Activated naive CD4-positive, alpha-beta T cell treated with anti-CD3 and anti-CD28 coated beads, Interleukin-2, amount 10 ng/mL, durations not matched to agents 7 days and 5 days (primary cell): ENCODE results near the gene BSND.
A peak's percentile ranks its signal among the peaks of the same experiment; 100 is the strongest.
"Not testable (repeated sequence)": the region's sequence is repeated elsewhere in the genome, so short reads cannot be mapped to it uniquely, and the experiment has no call there.

Experiments
- CTCF ChIA-PET: fragments of 350-600 bp; sonication (Branson Sonifier 250); formaldehyde crosslinking; loops from one replicate; lab custom pipeline; 2021; ENCODE audit warnings: antibody characterized with exemption; lab: Charles Lee
- DNase-seq: peaks from one replicate; pipeline ENCODE4 v3.0.0-alpha.2; 2020
- H3K27ac Mint-ChIP-seq: one replicate; pipeline ENCODE4 v1.8.0; 2021; ENCODE audit warnings: mild to moderate bottlenecking, moderate library complexity, mixed read lengths
- H3K27me3 Mint-ChIP-seq: one replicate; pipeline ENCODE4 v1.8.0; 2021; ENCODE audit warnings: mild to moderate bottlenecking, mixed read lengths
- H3K36me3 Mint-ChIP-seq: one replicate; pipeline ENCODE4 v1.8.0; 2021; ENCODE audit warnings: mixed read lengths
- H3K4me1 Mint-ChIP-seq: one replicate; pipeline ENCODE4 v1.8.0; 2021; ENCODE audit warnings: mixed read lengths
- H3K4me3 Mint-ChIP-seq: one replicate; pipeline ENCODE4 v1.8.0; 2021; ENCODE audit warnings: mild to moderate bottlenecking, moderate library complexity, mixed read lengths
- H3K9me3 Mint-ChIP-seq: one replicate; pipeline ENCODE4 v1.8.0; 2021; ENCODE audit warnings: mixed read lengths

Gene BSND

DNA sequence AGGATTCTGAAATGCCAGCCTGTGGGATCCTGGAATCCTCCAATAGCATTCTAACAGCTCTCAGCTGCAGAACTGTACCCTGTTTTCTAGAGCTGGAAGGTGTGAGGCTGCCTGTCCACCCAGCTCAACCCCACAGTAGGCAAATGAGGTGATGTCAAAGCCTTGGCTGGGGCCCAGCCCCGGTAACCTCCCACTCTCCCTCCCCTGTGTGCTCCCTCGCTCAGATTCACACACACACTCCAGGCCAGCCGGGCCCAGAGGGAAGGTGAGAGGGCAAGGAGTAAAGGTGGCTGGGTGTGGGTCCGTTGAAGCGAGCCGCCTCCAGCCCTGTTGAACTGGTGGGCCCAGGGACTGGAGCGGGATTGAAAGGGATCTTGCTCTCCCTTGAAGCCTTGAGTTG is at the start of gene BSND:
TSS of gene BSND (plus strand) at position 257 of the 400 bp plus-strand sequence. CDS start 254 bp downstream, outside the sequence.
- no peak within 1 kb of the TSS for H3K4me3 Mint-ChIP-seq
- no peak within 1 kb of the TSS for H3K27ac Mint-ChIP-seq
- H3K36me3 Mint-ChIP-seq: no peaks in the 10 kb centered on the region
- H3K9me3 Mint-ChIP-seq: no peaks in the 10 kb centered on the region
- H3K27me3 Mint-ChIP-seq: peaks cover 61% of the 10 kb centered on the region
- peaks cover 29% of the 10 kb centered on the region for H3K4me1 Mint-ChIP-seq
- DNase-seq: no peak
- CTCF ChIA-PET: interaction anchor here (4.8 to 5.5 kb wide), 2 partner anchors 48 to 52 kb away, joined by 79 to 95 read pairs; no protein-coding TSS in a partner anchor

DNA sequence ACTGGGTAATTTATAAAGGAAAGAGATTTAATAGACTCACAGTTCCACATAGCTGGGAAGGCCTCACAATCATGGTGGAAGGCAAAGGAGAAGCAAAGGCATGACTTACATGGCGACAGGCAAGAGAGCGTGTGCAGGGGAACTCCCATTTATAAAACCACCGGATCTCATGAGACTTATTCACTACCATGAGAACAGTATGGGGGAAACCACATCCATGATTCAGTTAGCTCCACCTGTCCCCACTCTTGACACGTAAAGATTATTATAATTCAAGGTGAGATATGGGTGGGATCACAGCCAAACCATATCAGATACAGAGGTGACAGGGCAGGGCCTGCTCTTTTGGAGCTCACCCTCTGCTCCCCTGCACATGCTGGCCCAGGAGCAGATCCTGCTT is 49.7 kb upstream of the BSND start:
- Mint-ChIP-seq H3K4me1 (peaks cover 19% of the 10 kb centered on the region), H3K4me3 (no peak overlapping the region), H3K36me3 (no peaks in the 10 kb centered on the region), H3K27me3 (peaks cover 26% of the 10 kb centered on the region), H3K27ac (no peak overlapping the region), H3K9me3 (no peaks in the 10 kb centered on the region)
- no peak for DNase-seq
- CTCF ChIA-PET: interaction anchor here (1.0 to 3.8 kb wide), 5 partner anchors 9 to 73 kb away, joined by 3 to 79 read pairs (median 12); partner anchors contain the start of gene BSND

DNA sequence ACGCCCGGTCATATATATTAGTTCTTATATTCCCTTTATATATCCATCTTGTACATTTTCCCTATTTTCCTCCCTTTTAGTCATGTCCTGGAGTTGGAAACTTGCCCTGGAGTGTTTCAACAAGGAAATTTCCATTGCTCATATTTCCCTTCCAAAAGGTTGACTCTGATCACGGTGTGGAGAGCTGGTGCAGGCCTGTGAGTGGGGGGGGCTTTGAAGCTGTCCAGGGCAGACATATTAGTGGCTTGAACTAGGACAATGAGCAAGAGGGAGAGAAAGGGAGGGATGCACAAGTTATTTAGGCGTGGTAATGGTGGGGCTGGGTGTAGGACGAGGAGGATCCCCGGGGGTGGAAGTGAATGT is 48.7 kb upstream of the BSND start:
- Mint-ChIP-seq H3K27ac (no peak overlapping the region), H3K36me3 (no peaks in the 10 kb centered on the region), H3K27me3 (peaks cover 30% of the 10 kb centered on the region), H3K4me3 (no peak overlapping the region), H3K4me1 (peaks cover 19% of the 10 kb centered on the region), H3K9me3 (no peaks in the 10 kb centered on the region)
- DNase-seq: no peak
- CTCF ChIA-PET: interaction anchor here (0.9 to 3.8 kb wide), 14 partner anchors 10 to 72 kb away, joined by 3 to 79 read pairs (median 4); partner anchors contain the start of gene BSND

GRCh38 chr1:54950369-54951163 is 48.2 kb upstream of the BSND start:
- Mint-ChIP-seq H3K36me3 (no peaks in the 10 kb centered on the region), H3K4me1 (peaks cover 14% of the 10 kb centered on the region), H3K27me3 (peaks cover 28% of the 10 kb centered on the region), H3K9me3 (no peaks in the 10 kb centered on the region), H3K27ac (no peak overlapping the region), H3K4me3 (no peak overlapping the region)
- peak; percentile 66 for DNase-seq
- CTCF ChIA-PET: interaction anchor here (0.7 to 3.8 kb wide), 15 partner anchors 10 to 387 kb away, joined by 3 to 79 read pairs (median 4); partner anchors contain the start of gene BSND

- no peaks in the 10 kb centered on the region for H3K36me3 Mint-ChIP-seq
- H3K27me3 Mint-ChIP-seq: peaks cover 21% of the 10 kb centered on the region
- CTCF ChIA-PET: interaction anchor here (0.6 to 3.8 kb wide), 6 partner anchors 17 to 386 kb away, joined by 3 to 79 read pairs (median 8); partner anchors contain the start of gene BSND
- no peak for DNase-seq
- H3K27ac Mint-ChIP-seq: no peak overlapping the region
- peaks cover 11% of the 10 kb centered on the region for H3K4me1 Mint-ChIP-seq
- H3K9me3 Mint-ChIP-seq: no peaks in the 10 kb centered on the region
- H3K4me3 Mint-ChIP-seq: no peak overlapping the region
These were observed 46.9 kb upstream of the BSND start for GRCh38 chr1:54951810-54952226.

DNA sequence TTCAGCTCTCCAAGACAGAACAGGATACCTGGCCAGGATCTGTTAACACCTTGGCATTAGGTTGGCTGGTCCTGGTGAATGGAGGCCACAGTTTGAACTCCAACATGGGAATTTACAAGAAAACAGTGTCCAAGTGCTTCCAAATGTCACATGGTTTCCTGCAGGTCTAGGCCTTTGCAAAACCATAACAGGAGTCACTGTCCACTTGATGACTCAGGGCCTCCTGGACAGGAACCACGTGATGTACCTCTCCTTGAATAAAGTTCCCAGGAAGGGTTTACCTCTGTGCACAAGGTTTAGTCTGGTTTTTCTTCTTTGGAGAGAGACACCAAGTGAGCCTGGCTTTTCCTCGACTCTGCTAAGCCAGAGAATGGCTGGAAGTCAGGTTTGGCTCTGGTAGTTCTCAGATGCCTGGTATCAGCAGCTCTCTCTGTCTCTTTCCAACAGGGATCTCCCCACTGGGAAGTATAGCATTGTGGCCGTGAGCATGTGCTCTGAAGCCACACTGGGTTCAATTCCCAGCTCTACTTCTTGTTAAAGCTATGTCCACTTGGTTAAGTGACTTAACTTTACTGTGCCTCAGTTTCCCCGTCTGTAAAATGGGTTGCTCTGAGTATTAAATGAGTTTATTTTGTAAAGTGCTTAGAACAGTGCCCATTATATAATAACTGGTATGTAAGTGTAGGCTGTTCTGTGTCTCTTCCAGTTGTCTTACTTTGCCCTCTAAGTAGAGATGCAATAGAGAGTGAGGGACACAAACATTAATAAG is 45.6 kb upstream of the BSND start:
- Mint-ChIP-seq H3K27ac (no peak overlapping the region), H3K4me3 (no peak overlapping the region), H3K36me3 (no peaks in the 10 kb centered on the region), H3K4me1 (peaks cover 11% of the 10 kb centered on the region), H3K27me3 (peaks cover 21% of the 10 kb centered on the region), H3K9me3 (peaks cover 7% of the 10 kb centered on the region)
- CTCF ChIA-PET: interaction anchor here (1.0 to 1.4 kb wide), 2 partner anchors 43 to 69 kb away, joined by 3 to 7 read pairs; no protein-coding TSS in a partner anchor
- no peak for DNase-seq

- H3K4me1 Mint-ChIP-seq: peaks cover 11% of the 10 kb centered on the region
These were observed 44.9 kb upstream of the BSND start for GRCh38 chr1:54953846-54954245.

DNA sequence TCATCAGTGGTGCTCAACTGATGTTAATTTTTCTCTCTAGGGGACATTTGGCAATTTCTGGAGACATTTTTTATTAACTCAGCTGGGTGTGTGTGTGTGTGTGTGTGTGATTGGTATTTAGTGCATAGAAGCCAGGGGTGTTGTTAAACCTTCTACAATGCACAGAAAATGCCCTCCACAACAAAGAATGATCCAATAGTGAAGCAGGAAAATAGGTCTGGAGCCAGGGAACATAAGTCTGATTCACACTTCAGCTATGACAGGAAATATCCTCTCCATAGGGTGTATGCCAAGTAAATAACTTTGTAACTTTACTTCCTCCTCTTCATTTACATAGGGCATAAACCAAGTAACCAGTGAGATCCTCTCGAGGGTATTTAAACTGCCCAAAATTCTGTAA is 43.4 kb upstream of the BSND start:
- H3K27me3 Mint-ChIP-seq: peaks cover 22% of the 10 kb centered on the region
- no peaks in the 10 kb centered on the region for H3K36me3 Mint-ChIP-seq
- CTCF ChIA-PET: interaction anchor here (3.0 kb wide), 1 partner anchor 9 kb away, joined by 17 read pairs; no protein-coding TSS in a partner anchor
- no peak for DNase-seq
- H3K27ac Mint-ChIP-seq: no peak overlapping the region
- peaks cover 9% of the 10 kb centered on the region for H3K9me3 Mint-ChIP-seq
- peaks cover 6% of the 10 kb centered on the region for H3K4me1 Mint-ChIP-seq
- no peak overlapping the region for H3K4me3 Mint-ChIP-seq

More at GRCh38 chr1:54953846-54954245, 44.9 kb upstream of the BSND start:
- Mint-ChIP-seq H3K4me3 (no peak overlapping the region), H3K9me3 (peaks cover 8% of the 10 kb centered on the region), H3K36me3 (no peaks in the 10 kb centered on the region), H3K27ac (no peak overlapping the region), H3K27me3 (peaks cover 21% of the 10 kb centered on the region)
- CTCF ChIA-PET: interaction anchor here (1.0 to 1.4 kb wide), 2 partner anchors 42 to 68 kb away, joined by 3 to 7 read pairs; no protein-coding TSS in a partner anchor
- no peak for DNase-seq

- Mint-ChIP-seq H3K9me3 (peaks cover 9% of the 10 kb centered on the region), H3K4me1 (no peaks in the 10 kb centered on the region), H3K27ac (no peak overlapping the region), H3K36me3 (no peaks in the 10 kb centered on the region), H3K4me3 (no peak overlapping the region), H3K27me3 (peaks cover 17% of the 10 kb centered on the region)
- CTCF ChIA-PET: interaction anchor here (2.2 to 3.0 kb wide), 2 partner anchors 10 to 40 kb away, joined by 9 to 17 read pairs; no protein-coding TSS in a partner anchor
- DNase-seq: no peak
These were observed 42.0 kb upstream of the BSND start for GRCh38 chr1:54956726-54957125.

DNA sequence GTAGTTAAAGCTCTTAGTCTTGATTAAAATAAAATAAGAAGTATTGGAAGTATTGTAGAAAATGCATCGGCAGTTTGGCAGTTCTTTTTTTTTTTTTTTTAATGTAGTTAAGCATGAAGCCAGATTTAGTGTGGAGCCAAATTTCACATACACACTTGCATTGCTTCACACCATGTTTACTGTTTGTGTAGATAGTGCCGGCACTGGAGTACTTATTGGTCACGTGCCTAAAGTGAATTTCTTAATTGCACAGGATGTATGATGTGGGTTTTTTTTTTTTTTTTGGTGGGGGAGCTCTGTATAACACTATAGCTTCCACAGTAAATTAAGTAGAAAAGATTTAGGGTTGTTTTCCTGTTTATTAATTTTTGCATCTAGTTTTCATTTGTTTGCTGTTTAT is 39.5 kb upstream of the BSND start:
- DNase-seq: no peak
- CTCF ChIA-PET: interaction anchor here (1.0 kb wide), 1 partner anchor 12 kb away, joined by 5 read pairs; no protein-coding TSS in a partner anchor
- Mint-ChIP-seq H3K9me3 (peaks cover 9% of the 10 kb centered on the region), H3K27me3 (peaks cover 18% of the 10 kb centered on the region), H3K36me3 (no peaks in the 10 kb centered on the region), H3K4me3 (no peak overlapping the region), H3K4me1 (no peaks in the 10 kb centered on the region), H3K27ac (no peak overlapping the region)

DNA sequence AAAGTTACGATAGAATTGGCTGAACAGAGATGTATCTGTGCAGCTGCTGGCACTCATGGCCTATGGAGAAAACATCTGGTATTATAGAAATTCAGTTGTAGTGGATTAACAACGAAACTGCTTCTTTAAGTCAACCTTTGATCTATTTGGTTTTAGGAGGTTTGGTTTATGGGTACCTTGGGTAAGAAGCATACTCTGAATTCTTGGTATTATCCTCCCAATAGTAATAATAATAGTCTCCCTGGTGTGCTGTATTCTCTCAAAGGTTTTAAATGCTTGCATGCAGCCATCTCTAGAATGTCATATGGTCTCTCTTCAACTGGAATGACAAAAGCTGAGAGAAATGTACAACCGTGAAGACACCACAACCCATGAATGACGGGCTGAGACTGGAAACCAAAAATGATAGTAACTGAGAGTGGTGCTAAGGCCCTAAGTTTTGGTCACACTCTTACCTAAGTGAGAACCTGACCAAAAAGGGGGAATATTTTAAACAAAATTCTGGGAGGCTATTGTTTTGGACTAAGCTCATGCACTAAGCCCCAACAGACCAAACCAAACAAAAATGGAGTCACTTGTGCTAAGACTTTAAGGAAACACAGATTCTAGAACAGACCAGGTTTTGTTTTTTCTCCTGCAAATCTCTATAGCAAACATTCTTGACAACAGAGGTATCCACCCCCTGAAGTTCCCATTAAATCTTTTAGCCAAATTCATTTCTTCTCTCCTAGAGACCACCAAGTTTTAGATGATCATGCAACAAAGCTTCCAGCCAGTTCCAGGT is 35.9 kb upstream of the BSND start:
- H3K36me3 Mint-ChIP-seq: no peaks in the 10 kb centered on the region
- H3K27ac Mint-ChIP-seq: no peak overlapping the region

DNA sequence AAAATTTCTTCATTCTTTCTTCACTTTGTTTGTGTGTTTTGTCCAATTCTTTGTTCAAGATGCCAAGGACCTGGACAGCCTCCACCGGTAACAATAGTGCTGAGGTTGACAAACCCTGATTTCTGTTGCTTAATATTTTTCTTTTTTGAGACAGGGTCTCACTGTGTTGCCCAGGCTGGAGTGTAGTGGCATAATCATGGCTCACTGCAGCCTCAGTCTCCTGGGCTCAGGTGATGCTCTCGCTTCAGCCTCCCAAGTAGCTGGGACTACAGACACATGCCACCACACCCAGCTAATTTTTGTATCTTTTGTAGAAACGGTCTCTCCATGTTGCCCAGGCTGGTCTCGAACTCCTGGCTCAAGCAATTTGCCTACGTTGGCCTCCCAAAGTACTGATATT is 34.9 kb upstream of the BSND start:
- not testable (repeated sequence) for H3K4me3 Mint-ChIP-seq, H3K9me3 Mint-ChIP-seq, DNase-seq, H3K4me1 Mint-ChIP-seq, H3K36me3 Mint-ChIP-seq, H3K27ac Mint-ChIP-seq
- CTCF ChIA-PET: interaction anchor here (1.1 kb wide), 1 partner anchor 13 kb away, joined by 3 read pairs; no protein-coding TSS in a partner anchor
- peaks cover 32% of the 10 kb centered on the region for H3K27me3 Mint-ChIP-seq

More for the DNA sequence above, 35.9 kb upstream of the BSND start:
- Mint-ChIP-seq H3K27me3 (peaks cover 29% of the 10 kb centered on the region), H3K4me3 (no peak overlapping the region), H3K4me1 (peaks cover 7% of the 10 kb centered on the region), H3K9me3 (peaks cover 3% of the 10 kb centered on the region)
- CTCF ChIA-PET: interaction anchor here (1.1 to 1.2 kb wide), 2 partner anchors 12 to 59 kb away, joined by 3 read pairs; no protein-coding TSS in a partner anchor
- DNase-seq: no peak
